MM.1S (cell line): ENCODE data around the gene PDE1A.

Experiments
- CTCF ChIP-seq: fragments of 300-600 bp; sonication (generic); IDR thresholded peaks from 2 replicates; pipeline ENCODE4 v1.5.1; 2016; ENCODE audit warnings: antibody characterized with exemption, low read length, mixed read lengths
- EZH2 ChIP-seq: fragments of 300-600 bp; sonication (generic); optimal IDR thresholded peaks from 2 replicates; pipeline ENCODE3; 2017; ENCODE audit warnings: low read depth, mild to moderate bottlenecking, antibody characterized with exemption, low read length, mixed read lengths

- TF ChIP-seq CTCF (no peak), EZH2 (no peak)
Measured at GRCh38 chr2:182241936-182242335, 184.9 kb downstream of the PDE1A start.
